HG03159 (cell line): ENCODE data around the gene GALT.

Experiments used
- ATAC-seq: cut with Tn5 transposase; IDR thresholded peaks from one replicate; pipeline ENCODE4 v1.9.1; 2021; ENCODE audit warnings: mild to moderate bottlenecking, moderate library complexity; ENCODE audit not compliant: unreplicated experiment

Gene GALT

GRCh38 chr9:34651876-34652601, 5.6 kb downstream of the GALT start, which contains the start of gene IL11RA:
IL11RA (plus strand) TSS chr9:34652185; CDS start chr9:34655218, 3,033 bp downstream.
- ATAC-seq = no peak

GRCh38 chr9:34652602-34653000, 6.1 kb downstream of the GALT start:
- no peak for ATAC-seq

GRCh38 chr9:34653151-34654072, 6.9 kb downstream of the GALT start:
- ATAC-seq = no peak

- no peak for ATAC-seq
Measured at GRCh38 chr9:34654323-34655051, 8.0 kb downstream of the GALT start.

- no peak for ATAC-seq
Measured at GRCh38 chr9:34655394-34655793, 8.9 kb downstream of the GALT start.

GRCh38 chr9:34656992-34657391, 10.5 kb downstream of the GALT start:
- ATAC-seq = no peak

GRCh38 chr9:34658461-34658860, 12.0 kb downstream of the GALT start:
- no peak for ATAC-seq

- ATAC-seq = no peak
Measured at GRCh38 chr9:34659592-34660253, 13.2 kb downstream of the GALT start.

- no peak for ATAC-seq
Measured at GRCh38 chr9:34662526-34663302, 16.2 kb downstream of the GALT start, which contains the start of gene CCL27. CCL27 (minus strand) TSS chr9:34662657; CDS start chr9:34662633, 24 bp downstream.

- no peak for ATAC-seq
Measured at GRCh38 chr9:34663303-34663605, 16.8 kb downstream of the GALT start.

GRCh38 chr9:34664281-34665066, 18.0 kb downstream of the GALT start:
- peak; percentile 60 for ATAC-seq

GRCh38 chr9:34665067-34665380, 18.5 kb downstream of the GALT start:
- peak; percentile 13 for ATAC-seq

- peak; percentile 59 for ATAC-seq
Measured at GRCh38 chr9:34665381-34666250, 19.1 kb downstream of the GALT start.

GRCh38 chr9:34669809-34670562, 23.5 kb downstream of the GALT start:
- no peak for ATAC-seq

- no peak for ATAC-seq
Measured at GRCh38 chr9:34671307-34671706, 24.8 kb downstream of the GALT start.

- no peak for ATAC-seq
Measured at GRCh38 chr9:34674440-34674839, 28.0 kb downstream of the GALT start.

- ATAC-seq = no peak
Measured at GRCh38 chr9:34675048-34675714, 28.7 kb downstream of the GALT start.
